Adipocyte (in vitro differentiated cells): ENCODE data around the gene QKI.
"Not testable (repeated sequence)": the region's sequence is repeated elsewhere in the genome, so short reads cannot be mapped to it uniquely, and the experiment has no call there.

Experiments used
- DNase-seq: peaks from one replicate; pipeline ENCODE4 v3.0.0-alpha.2; 2015; ENCODE audit warnings: low read depth
- H3K27me3 ChIP-seq: replicated peaks from 2 replicates; pipeline ENCODE4 v1.7.0; 2013; ENCODE audit warnings: mild to moderate bottlenecking, low read length, moderate library complexity; ENCODE audit not compliant: control insufficient read depth, insufficient read depth
- H3K36me3 ChIP-seq: 2 replicates; pipeline ENCODE4 v1.7.0; 2013; ENCODE audit warnings: low read length, mild to moderate bottlenecking, moderate library complexity; ENCODE audit not compliant: control insufficient read depth, insufficient read depth, severe bottlenecking
- H3K4me1 ChIP-seq: 2 replicates; pipeline ENCODE4 v1.7.0; 2013; ENCODE audit warnings: mild to moderate bottlenecking, low read length, moderate library complexity; ENCODE audit not compliant: control insufficient read depth, insufficient read depth
- H3K4me3 ChIP-seq: 2 replicates; pipeline ENCODE4 v1.7.0; 2013; ENCODE audit warnings: mild to moderate bottlenecking, low read length, moderate library complexity
- H3K9ac ChIP-seq: 2 replicates; pipeline ENCODE4 v1.7.0; 2013; ENCODE audit warnings: mild to moderate bottlenecking, low read length, moderate library complexity
- H3K9me3 ChIP-seq: 2 replicates; pipeline ENCODE4 v1.7.0; 2013; ENCODE audit warnings: mild to moderate bottlenecking, low read length, moderate library complexity; ENCODE audit not compliant: control insufficient read depth

The QKI gene

GRCh38 chr6:163380216-163380615 lies 34.3 kb upstream of the QKI start:
- Histone ChIP-seq H3K27me3 (no peaks in the 10 kb centered on the region), H3K36me3 (no peaks in the 10 kb centered on the region), H3K9ac (no peak overlapping the region), H3K4me1 (no peaks in the 10 kb centered on the region), H3K9me3 (no peaks in the 10 kb centered on the region), H3K4me3 (no peak overlapping the region)
- no peak for DNase-seq

- Histone ChIP-seq H3K4me3 (no peak overlapping the region), H3K36me3 (no peaks in the 10 kb centered on the region)
- no peak for DNase-seq
These were observed 33.3 kb upstream of the QKI start for GRCh38 chr6:163381118-163381756.

GRCh38 chr6:163383396-163383795 lies 31.1 kb upstream of the QKI start:
- not testable (repeated sequence) for H3K36me3 ChIP-seq, DNase-seq, H3K4me1 ChIP-seq, H3K9ac ChIP-seq, H3K4me3 ChIP-seq, H3K27me3 ChIP-seq, H3K9me3 ChIP-seq

More at GRCh38 chr6:163381118-163381756, 33.3 kb upstream of the QKI start:
- Histone ChIP-seq H3K27me3 (no peaks in the 10 kb centered on the region), H3K4me1 (no peaks in the 10 kb centered on the region), H3K9ac (no peak overlapping the region), H3K9me3 (no peaks in the 10 kb centered on the region)

- H3K4me1 ChIP-seq: no peaks in the 10 kb centered on the region
- peak; percentile 13 for DNase-seq
- H3K27me3 ChIP-seq: no peaks in the 10 kb centered on the region
- no peak overlapping the region for H3K4me3 ChIP-seq
- no peaks in the 10 kb centered on the region for H3K36me3 ChIP-seq
- no peak overlapping the region for H3K9ac ChIP-seq
- H3K9me3 ChIP-seq: no peaks in the 10 kb centered on the region
These were observed 30.6 kb upstream of the QKI start for GRCh38 chr6:163383912-163384311.

DNA sequence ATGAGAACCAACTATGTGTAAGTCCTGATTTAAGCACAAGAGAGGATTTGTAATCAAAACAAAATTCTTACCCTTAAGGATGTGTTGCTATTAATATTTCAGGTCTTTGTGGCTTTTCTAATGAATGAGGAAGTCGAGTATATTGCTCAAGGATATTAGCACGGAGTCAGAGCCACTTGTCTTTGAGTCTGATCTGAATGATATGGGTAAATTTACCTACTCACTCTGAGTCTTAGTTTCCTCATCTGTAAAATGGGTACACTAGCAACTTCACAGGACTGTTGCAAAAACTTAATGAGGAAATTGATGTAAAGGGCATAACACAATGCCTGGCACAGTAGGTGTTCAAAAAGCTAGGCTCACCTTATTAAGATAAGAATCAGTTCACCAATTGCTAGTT lies 30.0 kb upstream of the QKI start:
- Histone ChIP-seq H3K9me3 (no peaks in the 10 kb centered on the region), H3K9ac (no peak overlapping the region), H3K4me3 (no peak overlapping the region), H3K4me1 (no peaks in the 10 kb centered on the region), H3K36me3 (no peaks in the 10 kb centered on the region), H3K27me3 (no peaks in the 10 kb centered on the region)
- DNase-seq: no peak

DNA sequence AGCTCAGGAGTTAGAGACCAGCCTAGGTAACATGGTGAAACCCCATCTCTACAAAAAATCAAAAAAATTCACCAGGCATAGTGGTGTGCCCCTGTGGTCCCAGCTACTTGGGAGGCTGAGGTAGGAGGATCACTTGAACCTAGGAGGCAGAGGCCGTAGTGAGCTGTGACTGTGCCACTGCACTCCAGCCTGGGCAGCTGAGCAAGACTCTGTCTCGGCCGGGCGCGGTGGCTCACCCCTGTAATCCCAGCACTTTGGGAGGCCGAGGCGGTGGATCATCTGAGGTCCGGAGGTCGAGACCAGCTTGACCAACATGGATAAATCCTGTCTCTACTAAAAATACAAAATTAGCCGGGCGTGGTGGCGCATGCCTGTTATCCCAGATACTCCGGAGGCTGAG lies 29.0 kb upstream of the QKI start:
- DNase-seq, H3K36me3 ChIP-seq, H3K4me1 ChIP-seq, H3K4me3 ChIP-seq, H3K9ac ChIP-seq, H3K9me3 ChIP-seq, H3K27me3 ChIP-seq: not testable (repeated sequence)

DNA sequence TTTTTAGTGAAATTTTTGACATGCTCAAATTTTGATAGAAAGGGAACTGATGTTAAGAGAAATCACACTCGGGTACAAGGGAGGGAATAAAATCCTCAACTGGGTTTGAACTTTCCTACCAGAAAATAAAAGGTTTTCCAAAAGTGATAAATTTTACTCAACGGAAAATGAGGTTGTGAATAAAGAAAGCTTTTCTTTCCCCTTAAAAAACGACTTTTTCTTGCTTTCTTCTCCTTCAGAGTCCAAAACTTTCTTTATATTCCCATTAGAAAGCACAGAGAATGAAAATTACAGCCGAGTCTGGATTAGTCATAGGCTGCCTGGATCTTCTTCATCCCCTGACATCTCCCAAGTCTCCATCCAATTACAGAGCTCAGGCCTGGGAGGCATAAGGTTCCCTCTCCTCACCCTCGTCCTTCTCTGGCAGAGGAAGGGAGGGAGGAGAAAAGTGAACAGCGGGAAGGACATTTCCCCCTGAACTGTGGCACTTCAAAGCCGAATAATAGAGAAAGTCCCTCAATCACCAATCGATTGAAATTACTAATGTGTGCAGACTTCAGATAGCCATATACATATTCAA lies 28.1 kb upstream of the QKI start:
- no peaks in the 10 kb centered on the region for H3K36me3 ChIP-seq
- H3K9me3 ChIP-seq: no peaks in the 10 kb centered on the region
- no peaks in the 10 kb centered on the region for H3K27me3 ChIP-seq
- H3K4me3 ChIP-seq: no peak overlapping the region
- H3K9ac ChIP-seq: peak overlapping the region; percentile 6
- DNase-seq: no peak
- H3K4me1 ChIP-seq: peaks cover 2% of the 10 kb centered on the region

DNA sequence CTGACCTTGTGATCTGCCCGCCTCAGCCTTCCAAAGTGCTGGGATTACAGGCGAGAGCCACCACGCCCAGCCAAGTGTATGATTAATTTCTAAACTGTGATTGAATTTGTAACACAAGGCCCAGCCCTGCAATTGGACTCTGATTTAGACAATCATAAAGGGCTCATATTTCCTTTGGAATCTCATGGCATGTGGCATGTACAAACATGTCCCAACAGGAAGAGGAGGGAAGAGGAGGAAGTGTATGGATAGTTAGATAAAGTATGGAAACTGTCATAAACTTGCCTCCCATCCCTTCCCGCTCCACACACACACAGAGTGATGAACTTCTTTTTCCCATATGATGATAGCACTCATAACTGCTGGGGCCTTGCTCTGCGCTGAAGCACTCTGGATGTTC lies 27.2 kb upstream of the QKI start:
- no peaks in the 10 kb centered on the region for H3K9me3 ChIP-seq
- H3K9ac ChIP-seq: no peak overlapping the region
- H3K36me3 ChIP-seq: no peaks in the 10 kb centered on the region
- no peak for DNase-seq
- H3K27me3 ChIP-seq: no peaks in the 10 kb centered on the region
- peaks cover 11% of the 10 kb centered on the region for H3K4me1 ChIP-seq
- H3K4me3 ChIP-seq: no peak overlapping the region

- Histone ChIP-seq H3K9ac (no peak overlapping the region), H3K9me3 (no peaks in the 10 kb centered on the region), H3K27me3 (no peaks in the 10 kb centered on the region), H3K4me1 (peaks cover 27% of the 10 kb centered on the region), H3K36me3 (no peaks in the 10 kb centered on the region), H3K4me3 (no peak overlapping the region)
- DNase-seq: no peak
These were observed 25.2 kb upstream of the QKI start for GRCh38 chr6:163389354-163389753.

- Histone ChIP-seq H3K9ac (no peak overlapping the region), H3K27me3 (no peaks in the 10 kb centered on the region), H3K4me3 (no peak overlapping the region), H3K4me1 (peaks cover 32% of the 10 kb centered on the region), H3K36me3 (no peaks in the 10 kb centered on the region), H3K9me3 (no peaks in the 10 kb centered on the region)
- DNase-seq: no peak
These were observed 23.7 kb upstream of the QKI start for GRCh38 chr6:163390770-163391169.

GRCh38 chr6:163391985-163392384 lies 22.5 kb upstream of the QKI start:
- no peaks in the 10 kb centered on the region for H3K9me3 ChIP-seq
- peak; percentile 7 for DNase-seq
- H3K4me3 ChIP-seq: peak overlapping the region; percentile 28
- no peaks in the 10 kb centered on the region for H3K27me3 ChIP-seq
- H3K36me3 ChIP-seq: no peaks in the 10 kb centered on the region
- peak overlapping the region; percentile 47 for H3K9ac ChIP-seq
- peaks cover 42% of the 10 kb centered on the region for H3K4me1 ChIP-seq

- Histone ChIP-seq H3K4me1 (peaks cover 46% of the 10 kb centered on the region), H3K4me3 (no peak overlapping the region), H3K36me3 (no peaks in the 10 kb centered on the region), H3K9ac (peak overlapping the region; percentile 47), H3K9me3 (no peaks in the 10 kb centered on the region), H3K27me3 (no peaks in the 10 kb centered on the region)
- DNase-seq: peak; percentile 82
These were observed 22.0 kb upstream of the QKI start for GRCh38 chr6:163392533-163392932.
